Measurements from ENCODE around the gene KLHDC1.

KLHDC1 gene

GRCh38 chr14:49673586-49673985 lies 19.3 kb upstream of the KLHDC1 start:
- no peak for TF ChIP-seq CTCF (IDR thresholded peaks at IDR 0.05; ENCODE audit: insufficient read depth, low read length, missing control alignments)
- POLR2A ChIA-PET: no interaction called here

GRCh38 chr14:49677643-49678042 lies 15.3 kb upstream of the KLHDC1 start:
- no peak for DNase-seq (ENCODE audit: low read depth, low spot score)
- H3K4me3 ChIP-seq (ENCODE audit: low read depth, low read length): no peak overlapping the region
- TF ChIP-seq CTCF (IDR thresholded peaks at IDR 0.05; ENCODE audit: insufficient read depth, low read length, missing control alignments): no peak
- ChIA-PET CTCF (no interaction called here), POLR2A (no interaction called here)

More at GRCh38 chr14:49673586-49673985, 19.3 kb upstream of the KLHDC1 start:
- no peak for DNase-seq (ENCODE audit: low read depth, low spot score)
- CTCF ChIA-PET: no interaction called here
- H3K4me3 ChIP-seq (ENCODE audit: low read depth, low read length): no peak overlapping the region

GRCh38 chr14:49679271-49679670 lies 13.6 kb upstream of the KLHDC1 start:
- ChIA-PET POLR2A (no interaction called here), CTCF (interaction anchor here (0.9 kb wide), 1 partner anchor 9 kb away, joined by 4 read pairs; the partner anchor contains the start of gene POLE2)
- TF ChIP-seq CTCF (IDR thresholded peaks at IDR 0.05; ENCODE audit: insufficient read depth, low read length, missing control alignments): no peak
- no peak overlapping the region for H3K4me3 ChIP-seq (ENCODE audit: low read depth, low read length)
- DNase-seq (ENCODE audit: low read depth, low spot score): no peak

GRCh38 chr14:49686425-49686824 lies 6.5 kb upstream of the KLHDC1 start:
- H3K4me3 ChIP-seq (ENCODE audit: low read depth, low read length): no peak overlapping the region
- TF ChIP-seq CTCF (IDR thresholded peaks at IDR 0.05; ENCODE audit: insufficient read depth, low read length, missing control alignments): no peak
- ChIA-PET CTCF (interaction anchor here (1.0 kb wide), 2 partner anchors 52 to 99 kb away, joined by 3 read pairs; no protein-coding TSS in a partner anchor), POLR2A (interaction anchor here (0.5 kb wide), 1 partner anchor 10 kb away, joined by 3 read pairs; no protein-coding TSS in a partner anchor)
- no peak for DNase-seq (ENCODE audit: low read depth, low spot score)

- POLR2A ChIA-PET: interaction anchor here (1.6 kb wide), 1 partner anchor 80 kb away, joined by 5 read pairs; the partner anchor contains the start of gene KLHDC2
- no peak for TF ChIP-seq CTCF (IDR thresholded peaks at IDR 0.05; ENCODE audit: insufficient read depth, low read length, missing control alignments)
- DNase-seq (ENCODE audit: low read depth, low spot score): no peak
- CTCF ChIA-PET: interaction anchor here (0.9 to 1.3 kb wide), 2 partner anchors 8 to 227 kb away, joined by 3 to 4 read pairs; no protein-coding TSS in a partner anchor
- H3K4me3 ChIP-seq (ENCODE audit: low read depth, low read length): peak within 1 kb of the TSS; percentile 77
Measured at GRCh38 chr14:49687942-49688700, 4.8 kb upstream of the KLHDC1 start, which contains the start of gene POLE2. Gene POLE2, minus strand, starts transcription at chr14:49688214. Its CDS starts 11 bp downstream, at chr14:49688203.

GRCh38 chr14:49688701-49689030 lies 4.3 kb upstream of the KLHDC1 start:
- peak overlapping the region; percentile 77; the same call in 1 of the 2 replicates for H3K4me3 ChIP-seq (ENCODE audit: low read depth, low read length)
- no peak for TF ChIP-seq CTCF (IDR thresholded peaks at IDR 0.05; ENCODE audit: insufficient read depth, low read length, missing control alignments)
- DNase-seq (ENCODE audit: low read depth, low spot score): no peak
- CTCF ChIA-PET: interaction anchor here (0.9 to 1.3 kb wide), 2 partner anchors 9 to 227 kb away, joined by 3 to 4 read pairs; no protein-coding TSS in a partner anchor
- POLR2A ChIA-PET: interaction anchor here (1.6 kb wide), 1 partner anchor 79 kb away, joined by 5 read pairs; the partner anchor contains the start of gene KLHDC2
